ENCODE measurements around the gene CTDSPL. TPM values are rescaled to one million over a fixed set of nuclear protein-coding genes. Genes with fewer than 3 reads are reported as not detected.

CTDSPL gene
- 8.9 to 13.4 TPM (median 11.4 TPM) in 5 replicates for total RNA-seq (2022; extraction: Qiagen RNA extraction)

GRCh38 chr3:37861620-37862041 is at the start of gene CTDSPL:
CTDSPL (plus strand) TSS chr3:37861880; CDS start chr3:37862200, 320 bp downstream.

GRCh38 chr3:37990527-37990926 is 128.8 kb downstream of the CTDSPL start, which contains the start of gene VILL:
VILL (plus strand) TSS chr3:37990786; CDS start chr3:37993673, 2,887 bp downstream.

GRCh38 chr3:38029400-38030125 is 167.9 kb downstream of the CTDSPL start, which contains the start of gene PLCD1:
PLCD1 (minus strand) TSS chr3:38029642; CDS start chr3:38029539, 103 bp downstream.

Other genes with a start within 250 kb of the CTDSPL start
- 0.12 to 0.18 TPM (median 0.16 TPM) in 5 replicates for gene VILL, start 128.9 kb downstream of the CTDSPL start, total RNA-seq (2022; extraction: Qiagen RNA extraction)
- 2.3 to 4.5 TPM (median 3.9 TPM) in 5 replicates for gene PLCD1, start 167.8 kb downstream of the CTDSPL start, total RNA-seq (2022; extraction: Qiagen RNA extraction)
- gene DLEC1, start 177.3 kb downstream of the CTDSPL start, total RNA-seq (2022; extraction: Qiagen RNA extraction) = 0.03 to 0.06 TPM (median 0.05 TPM) in 4 of 5 replicates, not detected in the other

All from A549 treated with CORT108297 at 1 μM for 4 hours (cell line).